ENCODE measurements around the gene EFCAB7.

GRCh38 chr1:63547621-63548294 lies 24.4 kb downstream of the EFCAB7 start:
- TF ChIP-seq CTCF (IDR thresholded peaks at IDR 0.05; ENCODE audit: insufficient read depth, low read length, poor library complexity, severe bottlenecking) (no peak), EZH2phosphoT487 (conservative IDR thresholded peaks at IDR 0.05; ENCODE audit: low read length) (no peak)
